Measurements from ENCODE around the gene ABHD8.
"Not testable (repeated sequence)": the region's sequence is repeated elsewhere in the genome, so short reads cannot be mapped to it uniquely, and the experiment has no call there.

ABHD8 gene

GRCh38 chr19:17320435-17320834, 17.2 kb upstream of the ABHD8 start:
- DNase-seq, result no peak

- no peak for DNase-seq
Measured at GRCh38 chr19:17319473-17320238, 16.4 kb upstream of the ABHD8 start.

- no peak for DNase-seq
Measured at GRCh38 chr19:17318966-17319365, 15.7 kb upstream of the ABHD8 start.

- no peak for DNase-seq
Measured at GRCh38 chr19:17314007-17314593, 10.9 kb upstream of the ABHD8 start.

GRCh38 chr19:17312189-17313113, 9.2 kb upstream of the ABHD8 start:
- DNase-seq, result no peak

- DNase-seq, result no peak
Measured at GRCh38 chr19:17311455-17312188, 8.4 kb upstream of the ABHD8 start.

GRCh38 chr19:17309965-17310461, 6.8 kb upstream of the ABHD8 start:
- DNase-seq, result peak; percentile 22

- peak; percentile 100 for DNase-seq
Measured at GRCh38 chr19:17309198-17309964, 6.2 kb upstream of the ABHD8 start, which contains the start of gene DDA1. DDA1 (plus strand) TSS chr19:17309563; CDS start chr19:17309655, 92 bp downstream.

- DNase-seq, result no peak
Measured at GRCh38 chr19:17307876-17308377, 4.7 kb upstream of the ABHD8 start.

- no peak for DNase-seq
Measured at GRCh38 chr19:17306285-17306714, 3.1 kb upstream of the ABHD8 start.

GRCh38 chr19:17305517-17306284, 2.5 kb upstream of the ABHD8 start, which contains the start of gene MRPL34:
MRPL34 (plus strand) TSS chr19:17305872; CDS start chr19:17305893, 21 bp downstream.
- peak; percentile 98 for DNase-seq

- DNase-seq, result no peak
Measured at GRCh38 chr19:17305216-17305516, 1.9 kb upstream of the ABHD8 start.

- DNase-seq, result no peak
Measured at GRCh38 chr19:17304386-17305215, 1.4 kb upstream of the ABHD8 start.

GRCh38 chr19:17303940-17304267, 679 bp upstream of the ABHD8 start:
- DNase-seq, result no peak

GRCh38 chr19:17302391-17303166, 646 bp downstream of the ABHD8 start:
- DNase-seq, result no peak

- no peak for DNase-seq
Measured at GRCh38 chr19:17300992-17301619, 2.1 kb downstream of the ABHD8 start.

GRCh38 chr19:17296976-17297375, 6.2 kb downstream of the ABHD8 start:
- DNase-seq, result no peak

- no peak for DNase-seq
Measured at GRCh38 chr19:17296273-17296672, 7.0 kb downstream of the ABHD8 start.

- not testable (repeated sequence) for DNase-seq
Measured at GRCh38 chr19:17295551-17295950, 7.7 kb downstream of the ABHD8 start.

All from stimulated activated CD4-positive, alpha-beta T cell treated with anti-CD3 and anti-CD28 coated beads, Interleukin-1b, Interleukin-23, amount 100 ng/mL, for 48 hours (primary cell).